Loucy (cell line): Measurements from ENCODE around the gene CD80.

Source experiments
- H2AFZ ChIP-seq: fragments of 200-600 bp; sonication (generic); 2 replicates; pipeline ENCODE4 v1.6.0; 2016; ENCODE audit warnings: antibody characterized with exemption, mild to moderate bottlenecking, low read length, moderate library complexity
- H3F3A ChIP-seq: fragments of 200-600 bp; 2 replicates; pipeline ENCODE4 v1.6.0; 2016; ENCODE audit warnings: antibody characterized with exemption, low read depth, mild to moderate bottlenecking
- H3K27me3 ChIP-seq: fragments of 200-600 bp; sonication (generic); 2 replicates; pipeline ENCODE4 v1.6.1; 2014; ENCODE audit warnings: low read length, mild to moderate bottlenecking; ENCODE audit not compliant: insufficient read depth, poor library complexity, severe bottlenecking
- H3K36me3 ChIP-seq: fragments of 200-600 bp; sonication (generic); 2 replicates; pipeline ENCODE4 v1.6.1; 2016; ENCODE audit warnings: low read length; ENCODE audit not compliant: insufficient read depth
- H3K4me1 ChIP-seq: fragments of 200-600 bp; sonication (generic); 2 replicates; pipeline ENCODE4 v1.5.1; 2014; ENCODE audit warnings: low read length, mild to moderate bottlenecking; ENCODE audit not compliant: insufficient read depth, poor library complexity, severe bottlenecking
- H3K4me2 ChIP-seq: fragments of 200-600 bp; sonication (generic); 2 replicates; pipeline ENCODE4 v1.6.0; 2014; ENCODE audit warnings: antibody characterized with exemption, low read length, low read depth, mild to moderate bottlenecking; ENCODE audit not compliant: poor library complexity, severe bottlenecking
- H3K4me3 ChIP-seq: fragments of 200-600 bp; sonication (generic); 2 replicates; pipeline ENCODE4 v1.5.1; 2014; ENCODE audit warnings: low read length, mild to moderate bottlenecking, mixed read lengths; ENCODE audit not compliant: poor library complexity, severe bottlenecking
- H3K79me2 ChIP-seq: fragments of 200-600 bp; sonication (generic); 2 replicates; pipeline ENCODE4 v1.6.1; 2014; ENCODE audit warnings: low read length; ENCODE audit not compliant: insufficient read depth
- H3K9ac ChIP-seq: fragments of 200-600 bp; sonication (generic); 2 replicates; pipeline ENCODE4 v1.6.0; 2014; ENCODE audit warnings: mild to moderate bottlenecking, low read depth, low read length, moderate library complexity; ENCODE audit not compliant: poor library complexity, severe bottlenecking
- H3K9me2 ChIP-seq: fragments of 200-600 bp; sonication (generic); replicated peaks from 2 replicates; pipeline ENCODE4 v1.6.1; 2016; ENCODE audit warnings: low read depth, low read length, mixed read lengths
- H3K9me3 ChIP-seq: fragments of 200-600 bp; sonication (generic); 2 replicates; pipeline ENCODE4 v1.6.1; 2014; ENCODE audit warnings: mild to moderate bottlenecking, antibody characterized with exemption, low read length, low read depth; ENCODE audit not compliant: insufficient read depth
- H4K20me1 ChIP-seq: fragments of 200-600 bp; sonication (generic); 2 replicates; pipeline ENCODE4 v1.6.0; 2014; ENCODE audit warnings: antibody characterized with exemption, low read length, mild to moderate bottlenecking; ENCODE audit not compliant: insufficient read depth, poor library complexity, severe bottlenecking
- EZH2phosphoT487 ChIP-seq: fragments of 200-600 bp; IDR thresholded peaks from 2 replicates; pipeline ENCODE4 v1.6.1; 2018; ENCODE audit warnings: antibody characterized with exemption, mild to moderate bottlenecking, moderate library complexity, borderline replicate concordance
- TF ChIP-seq, protein P1 (sequence below): fragments of 200-600 bp; sonication (generic); conservative IDR thresholded peaks from 2 replicates; pipeline ENCODE4 v1.5.1; 2014; ENCODE audit warnings: mild to moderate bottlenecking, antibody characterized with exemption, low read length

The CD80 gene

DNA sequence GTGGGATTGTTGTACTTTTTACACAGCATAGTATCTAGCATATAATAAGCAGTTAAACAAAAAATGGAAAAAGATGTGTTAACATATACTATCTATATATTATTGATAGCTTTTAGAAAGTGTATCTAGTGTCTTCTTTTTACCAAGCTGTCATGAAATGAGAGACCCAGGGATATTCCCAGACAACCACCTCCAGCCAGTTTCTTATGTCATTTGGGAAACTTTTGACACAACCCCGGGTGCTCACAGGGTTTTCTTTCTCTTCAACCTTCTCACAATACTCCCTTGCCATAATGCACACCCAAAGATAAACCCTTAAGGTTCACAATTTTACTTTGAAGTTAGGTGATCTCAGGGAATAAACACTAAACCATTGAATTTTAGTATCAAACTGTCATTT lies 33.4 kb upstream of the CD80 start:
- no peaks in the 10 kb centered on the region for H3F3A ChIP-seq
- no peak overlapping the region for H3K4me2 ChIP-seq
- H3K9me2 ChIP-seq: no peaks in the 10 kb centered on the region
- H4K20me1 ChIP-seq: no peaks in the 10 kb centered on the region
- peaks cover 8% of the 10 kb centered on the region for H3K27me3 ChIP-seq
- no peaks in the 10 kb centered on the region for H3K9me3 ChIP-seq
- H3K4me1 ChIP-seq: no peaks in the 10 kb centered on the region
- H3K9ac ChIP-seq: no peak overlapping the region
- no peaks in the 10 kb centered on the region for H3K79me2 ChIP-seq
- no peaks in the 10 kb centered on the region for H3K36me3 ChIP-seq
- no peak for TF ChIP-seq EZH2phosphoT487
- TF ChIP-seq, protein P1, sequence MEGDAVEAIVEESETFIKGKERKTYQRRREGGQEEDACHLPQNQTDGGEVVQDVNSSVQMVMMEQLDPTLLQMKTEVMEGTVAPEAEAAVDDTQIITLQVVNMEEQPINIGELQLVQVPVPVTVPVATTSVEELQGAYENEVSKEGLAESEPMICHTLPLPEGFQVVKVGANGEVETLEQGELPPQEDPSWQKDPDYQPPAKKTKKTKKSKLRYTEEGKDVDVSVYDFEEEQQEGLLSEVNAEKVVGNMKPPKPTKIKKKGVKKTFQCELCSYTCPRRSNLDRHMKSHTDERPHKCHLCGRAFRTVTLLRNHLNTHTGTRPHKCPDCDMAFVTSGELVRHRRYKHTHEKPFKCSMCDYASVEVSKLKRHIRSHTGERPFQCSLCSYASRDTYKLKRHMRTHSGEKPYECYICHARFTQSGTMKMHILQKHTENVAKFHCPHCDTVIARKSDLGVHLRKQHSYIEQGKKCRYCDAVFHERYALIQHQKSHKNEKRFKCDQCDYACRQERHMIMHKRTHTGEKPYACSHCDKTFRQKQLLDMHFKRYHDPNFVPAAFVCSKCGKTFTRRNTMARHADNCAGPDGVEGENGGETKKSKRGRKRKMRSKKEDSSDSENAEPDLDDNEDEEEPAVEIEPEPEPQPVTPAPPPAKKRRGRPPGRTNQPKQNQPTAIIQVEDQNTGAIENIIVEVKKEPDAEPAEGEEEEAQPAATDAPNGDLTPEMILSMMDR: no peak
- H2AFZ ChIP-seq: no peak overlapping the region
- H3K4me3 ChIP-seq: no peak overlapping the region

GRCh38 chr3:119590706-119591105 lies 31.3 kb upstream of the CD80 start:
- Histone ChIP-seq H3K79me2 (no peaks in the 10 kb centered on the region), H3K4me3 (no peak overlapping the region), H3K9me2 (no peaks in the 10 kb centered on the region), H4K20me1 (no peaks in the 10 kb centered on the region), H2AFZ (no peak overlapping the region), H3K9ac (no peak overlapping the region), H3K27me3 (peaks cover 8% of the 10 kb centered on the region), H3K36me3 (no peaks in the 10 kb centered on the region), H3K9me3 (no peaks in the 10 kb centered on the region), H3F3A (no peaks in the 10 kb centered on the region), H3K4me1 (no peaks in the 10 kb centered on the region), H3K4me2 (no peak overlapping the region)
- no peak for TF ChIP-seq EZH2phosphoT487
- TF ChIP-seq, protein P1: no peak

- Histone ChIP-seq H4K20me1 (no peaks in the 10 kb centered on the region), H3K9me3 (no peaks in the 10 kb centered on the region), H3F3A (no peaks in the 10 kb centered on the region), H3K4me3 (no peak overlapping the region), H2AFZ (no peak overlapping the region), H3K9me2 (no peaks in the 10 kb centered on the region), H3K9ac (no peak overlapping the region), H3K4me2 (no peak overlapping the region), H3K36me3 (no peaks in the 10 kb centered on the region), H3K79me2 (no peaks in the 10 kb centered on the region), H3K27me3 (peaks cover 8% of the 10 kb centered on the region), H3K4me1 (no peaks in the 10 kb centered on the region)
- TF ChIP-seq, protein P1: no peak
- TF ChIP-seq EZH2phosphoT487: no peak
These were observed 29.8 kb upstream of the CD80 start for GRCh38 chr3:119589102-119589773.
